GM10248 (cell line): ENCODE results near the gene FNDC3B.

Source experiments
- CTCF ChIA-PET: fragments of 300-600 bp; sonication (Branson Sonifier 250); formaldehyde crosslinking; extraction: SDS; loops from one replicate; lab custom pipeline; 2021; ENCODE audit warnings: antibody characterized with exemption; lab: Yijun Ruan, JAX
- POLR2A ChIA-PET: fragments of 350-650 bp; sonication (Branson Sonifier 250); formaldehyde crosslinking; extraction: SDS; loops from one replicate; lab custom pipeline; 2020; ENCODE audit warnings: antibody characterized with exemption; lab: Yijun Ruan, JAX
- DNase-seq: peaks from one replicate; pipeline ENCODE4 v3.0.0; 2012; ENCODE audit errors: extremely low spot score
- TF ChIP-seq, protein P1 (sequence below): IDR thresholded peaks from 2 replicates; pipeline ENCODE4 v1.5.1; 2012; ENCODE audit warnings: mild to moderate bottlenecking, low read depth; ENCODE audit errors: extremely low read depth, missing control alignments, control extremely low read depth

Gene FNDC3B

DNA sequence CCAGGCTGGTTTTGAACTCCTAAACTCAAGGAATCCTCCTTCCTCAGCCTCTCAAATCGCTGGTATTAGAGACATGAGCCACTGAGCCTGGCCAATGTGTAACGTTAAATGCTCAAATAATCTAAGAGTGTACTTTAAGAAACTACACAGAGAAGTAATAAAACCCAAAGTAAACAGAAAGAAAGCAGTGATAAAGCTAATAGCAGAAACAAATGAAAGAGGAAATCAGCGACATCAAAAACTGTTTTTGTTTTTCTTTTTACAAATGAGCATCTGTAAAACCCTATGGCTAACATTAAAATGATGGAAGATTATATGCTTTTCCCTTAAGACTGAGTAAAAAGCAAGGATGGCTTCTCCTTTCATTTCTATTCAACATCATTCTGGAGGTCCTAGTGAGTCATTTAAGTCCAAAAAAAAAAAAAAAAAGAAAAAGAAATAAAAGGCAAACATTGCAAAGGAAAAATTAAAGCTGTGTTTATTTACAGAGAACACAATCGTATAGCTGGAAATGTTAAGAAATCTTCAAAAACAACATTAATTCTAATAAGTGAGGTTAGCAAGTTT, 36.8 kb upstream of the FNDC3B start:
- CTCF ChIA-PET, result interaction anchor here (0.7 kb wide), 1 partner anchor 26 kb away, joined by 3 read pairs; no protein-coding TSS in a partner anchor
- TF ChIP-seq, protein P1, sequence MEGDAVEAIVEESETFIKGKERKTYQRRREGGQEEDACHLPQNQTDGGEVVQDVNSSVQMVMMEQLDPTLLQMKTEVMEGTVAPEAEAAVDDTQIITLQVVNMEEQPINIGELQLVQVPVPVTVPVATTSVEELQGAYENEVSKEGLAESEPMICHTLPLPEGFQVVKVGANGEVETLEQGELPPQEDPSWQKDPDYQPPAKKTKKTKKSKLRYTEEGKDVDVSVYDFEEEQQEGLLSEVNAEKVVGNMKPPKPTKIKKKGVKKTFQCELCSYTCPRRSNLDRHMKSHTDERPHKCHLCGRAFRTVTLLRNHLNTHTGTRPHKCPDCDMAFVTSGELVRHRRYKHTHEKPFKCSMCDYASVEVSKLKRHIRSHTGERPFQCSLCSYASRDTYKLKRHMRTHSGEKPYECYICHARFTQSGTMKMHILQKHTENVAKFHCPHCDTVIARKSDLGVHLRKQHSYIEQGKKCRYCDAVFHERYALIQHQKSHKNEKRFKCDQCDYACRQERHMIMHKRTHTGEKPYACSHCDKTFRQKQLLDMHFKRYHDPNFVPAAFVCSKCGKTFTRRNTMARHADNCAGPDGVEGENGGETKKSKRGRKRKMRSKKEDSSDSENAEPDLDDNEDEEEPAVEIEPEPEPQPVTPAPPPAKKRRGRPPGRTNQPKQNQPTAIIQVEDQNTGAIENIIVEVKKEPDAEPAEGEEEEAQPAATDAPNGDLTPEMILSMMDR, result no peak
- DNase-seq, result no peak
- POLR2A ChIA-PET, result no interaction called here

DNA sequence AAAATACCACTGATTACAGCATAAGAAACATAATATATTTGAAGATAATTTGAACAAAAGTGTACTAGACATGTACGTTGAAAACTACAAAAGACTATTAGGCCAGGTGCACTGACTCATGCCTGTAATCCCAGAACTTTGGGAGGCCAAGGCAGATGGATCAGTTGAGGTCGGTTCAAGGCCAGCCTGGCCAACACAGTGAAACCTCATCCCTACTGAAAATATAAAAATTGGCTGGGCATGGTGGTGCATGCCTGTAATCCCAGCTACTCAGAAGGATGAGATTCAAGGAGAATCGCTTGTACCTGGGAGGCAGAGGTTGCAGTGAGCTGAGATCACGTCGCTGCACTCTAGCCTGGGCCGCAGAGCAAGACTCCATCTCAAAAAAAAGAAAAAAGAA, 36.2 kb upstream of the FNDC3B start:
- POLR2A ChIA-PET, result no interaction called here
- TF ChIP-seq, protein P1, result no peak
- no peak for DNase-seq
- CTCF ChIA-PET, result interaction anchor here (0.7 kb wide), 1 partner anchor 26 kb away, joined by 3 read pairs; no protein-coding TSS in a partner anchor

DNA sequence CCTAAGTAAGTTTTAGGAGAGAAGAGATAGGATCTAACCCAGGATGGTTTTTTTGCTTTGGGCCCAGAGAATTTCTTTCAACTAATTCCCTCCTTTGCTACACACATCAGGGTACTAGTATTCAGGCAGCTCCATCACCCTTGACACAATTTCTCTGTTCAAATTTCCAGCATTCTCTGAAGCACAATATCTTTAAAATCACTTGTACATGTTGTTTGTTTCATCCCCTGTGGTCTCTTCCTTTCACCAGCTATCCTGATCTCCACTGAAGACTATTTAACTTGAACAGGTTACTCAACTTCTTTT, 32.4 kb upstream of the FNDC3B start:
- no peak for DNase-seq
- POLR2A ChIA-PET, result no interaction called here
- TF ChIP-seq, protein P1, result no peak
- CTCF ChIA-PET, result interaction anchor here (1.2 to 1.7 kb wide), 3 partner anchors 8 to 16 kb away, joined by 3 to 5 read pairs (median 4); no protein-coding TSS in a partner anchor

DNA sequence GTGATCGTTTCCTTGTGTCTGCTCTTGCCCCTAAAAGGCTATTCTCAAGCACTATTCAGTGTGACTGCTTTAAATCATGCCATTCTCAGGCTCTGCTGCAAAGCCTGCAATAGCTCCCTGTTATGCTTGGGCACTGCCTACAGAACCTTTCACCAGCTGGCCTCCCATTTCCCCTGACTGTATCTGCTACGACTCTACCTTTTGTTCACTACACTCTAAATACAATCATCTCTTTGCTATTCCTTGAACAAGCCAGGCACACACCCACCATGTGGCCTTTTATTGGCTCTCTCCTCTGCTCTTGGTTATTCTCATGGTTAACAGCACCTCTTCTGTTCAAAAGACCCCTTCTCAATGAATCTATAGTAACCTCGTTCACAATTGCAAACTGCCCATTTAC, 29.6 kb upstream of the FNDC3B start:
- ChIA-PET CTCF (interaction anchor here (1.1 kb wide), 1 partner anchor 14 kb away, joined by 3 read pairs; no protein-coding TSS in a partner anchor), POLR2A (no interaction called here)
- no peak for DNase-seq
- TF ChIP-seq, protein P1, result no peak

DNA sequence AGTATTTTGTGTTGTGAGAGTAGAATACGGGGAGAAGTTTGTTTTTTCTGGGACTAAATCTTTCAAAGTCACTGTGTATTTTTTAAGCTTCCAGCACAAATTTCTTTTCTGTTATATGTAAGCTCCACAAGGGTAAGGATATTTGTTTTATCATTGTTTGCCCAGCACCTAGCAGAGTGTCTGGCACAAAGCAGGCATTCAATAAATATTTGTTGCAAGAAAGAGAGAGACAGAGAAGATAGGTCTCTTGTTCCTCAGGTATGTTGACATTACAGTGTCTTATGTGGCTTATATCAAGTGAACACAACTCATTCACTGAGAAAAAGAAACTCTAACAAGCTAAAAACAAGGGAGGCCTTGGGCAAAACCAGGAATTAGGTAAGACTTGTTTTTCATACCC, 26.6 kb upstream of the FNDC3B start:
- TF ChIP-seq, protein P1, result no peak
- ChIA-PET CTCF (interaction anchor here (0.7 to 1.3 kb wide), 3 partner anchors 9 to 18 kb away, joined by 3 to 4 read pairs (median 4); no protein-coding TSS in a partner anchor), POLR2A (no interaction called here)
- DNase-seq, result no peak

DNA sequence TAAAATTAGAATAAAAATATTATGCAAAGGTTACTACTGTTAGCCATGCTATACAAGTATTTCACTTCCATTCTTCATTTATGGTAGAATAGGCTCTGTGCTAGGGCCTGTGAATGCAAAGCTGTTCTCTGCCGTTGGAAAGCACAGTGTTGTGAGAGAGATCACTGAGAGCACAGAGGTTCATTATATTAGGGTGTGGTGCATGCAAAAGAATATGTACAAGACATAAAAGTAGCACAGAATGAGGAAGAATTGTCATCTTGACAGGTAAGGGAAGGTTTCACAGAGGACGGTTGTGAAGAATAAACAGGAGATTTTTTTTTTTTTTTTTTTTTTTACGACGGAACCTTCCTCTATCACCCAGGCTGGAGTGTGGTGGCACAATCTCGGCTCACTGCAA, 25.2 kb upstream of the FNDC3B start:
- no peak for DNase-seq
- POLR2A ChIA-PET, result no interaction called here
- TF ChIP-seq, protein P1, result no peak
- CTCF ChIA-PET, result interaction anchor here (1.3 to 1.5 kb wide), 2 partner anchors 19 to 25 kb away, joined by 3 to 4 read pairs; no protein-coding TSS in a partner anchor
